Neural cell (in vitro differentiated cells): ENCODE results near the gene LGALS12. TPM values are rescaled to one million over a fixed set of nuclear protein-coding genes. Genes with fewer than 3 reads are reported as not detected.
"Not testable (repeated sequence)": the region's sequence is repeated elsewhere in the genome, so short reads cannot be mapped to it uniquely, and the experiment has no call there.

Experiments
- H2AFZ ChIP-seq: fragments of 200-600, 300-800 bp; sonication (generic), shearing (Covaris generic); 2 replicates; pipeline ENCODE4 v1.6.0; 2014; ENCODE audit warnings: low read depth, mild to moderate bottlenecking, antibody characterized with exemption, low read length, moderate library complexity
- H3F3A ChIP-seq: fragments of 200-600 bp; shearing (Covaris generic); 2 replicates; pipeline ENCODE4 v1.6.1; 2016; ENCODE audit warnings: mild to moderate bottlenecking, moderate library complexity, mixed read lengths, antibody characterized with exemption, low read length; ENCODE audit not compliant: insufficient read depth, poor library complexity, severe bottlenecking
- H3K27ac ChIP-seq: fragments of 200-600, 300-800 bp; sonication (generic), shearing (Covaris generic); 2 replicates; pipeline ENCODE4 v1.5.1; 2014; ENCODE audit warnings: mild to moderate bottlenecking, low read length, moderate library complexity
- H3K27me3 ChIP-seq: fragments of 300-800, 200-600 bp; sonication (generic), shearing (Covaris generic); 2 replicates; pipeline ENCODE4 v1.6.0; 2014; ENCODE audit warnings: mild to moderate bottlenecking, low read depth, low read length, moderate library complexity; ENCODE audit not compliant: insufficient read depth
- H3K36me3 ChIP-seq: fragments of 300-800, 200-600 bp; sonication (generic), shearing (Covaris generic); 2 replicates; pipeline ENCODE4 v1.5.1; 2014; ENCODE audit warnings: mild to moderate bottlenecking, antibody characterized with exemption, low read length, moderate library complexity; ENCODE audit not compliant: insufficient read depth
- H3K4me2 ChIP-seq: fragments of 300-800, 200-600 bp; sonication (generic), shearing (Covaris generic); 2 replicates; pipeline ENCODE4 v1.6.0; 2014; ENCODE audit warnings: mild to moderate bottlenecking, low read length
- H3K4me3 ChIP-seq: fragments of 300-800, 200-600 bp; sonication (generic), shearing (Covaris generic); 2 replicates; pipeline ENCODE4 v1.5.1; 2014; ENCODE audit warnings: mild to moderate bottlenecking, low read length, moderate library complexity
- H3K79me2 ChIP-seq: fragments of 200-600 bp; shearing (Covaris generic); replicated peaks from 2 replicates; pipeline ENCODE4 v1.6.0; 2014; ENCODE audit warnings: mild to moderate bottlenecking, low read length, moderate library complexity; ENCODE audit not compliant: insufficient read depth
- H3K9ac ChIP-seq: fragments of 300-800, 200-600 bp; sonication (generic), shearing (Covaris generic); 2 replicates; pipeline ENCODE4 v1.6.1; 2016; ENCODE audit warnings: mild to moderate bottlenecking, low read length, mixed read lengths
- H3K9me2 ChIP-seq: fragments of 200-600 bp; shearing (Covaris generic); 2 replicates; pipeline ENCODE4 v1.6.1; 2016; ENCODE audit warnings: mild to moderate bottlenecking, low read length, mixed read lengths; ENCODE audit not compliant: insufficient read depth
- H3K9me3 ChIP-seq: fragments of 200-600, 300-800 bp; sonication (generic), shearing (Covaris generic); 2 replicates; pipeline ENCODE4 v1.6.1; 2016; ENCODE audit warnings: mild to moderate bottlenecking, mixed run types, low read length, moderate library complexity, mixed read lengths
- H4K20me1 ChIP-seq: fragments of 200-600 bp; shearing (Covaris generic); 2 replicates; pipeline ENCODE4 v1.6.1; 2016; ENCODE audit warnings: mild to moderate bottlenecking, mixed run types; ENCODE audit not compliant: insufficient read depth
- CTCF ChIP-seq: fragments of 450-650 bp; IDR thresholded peaks from 2 replicates; pipeline ENCODE4 v1.5.1; 2014; ENCODE audit warnings: antibody characterized with exemption, mild to moderate bottlenecking, moderate library complexity; ENCODE audit not compliant: poor library complexity, severe bottlenecking
- EP300 ChIP-seq: fragments of 450-650 bp; conservative IDR thresholded peaks from 2 replicates; pipeline ENCODE4 v1.6.1; 2014; ENCODE audit warnings: antibody characterized with exemption, mild to moderate bottlenecking, moderate library complexity; ENCODE audit not compliant: poor library complexity, severe bottlenecking
- EZH2 ChIP-seq: fragments of 200-600, 300-800 bp; shearing (Covaris generic), sonication (generic); IDR thresholded peaks from 2 replicates; pipeline ENCODE4 v1.6.1; 2014; ENCODE audit warnings: antibody characterized with exemption, low read length, borderline replicate concordance, mild to moderate bottlenecking; ENCODE audit not compliant: insufficient read depth, poor library complexity, severe bottlenecking
- MXI1 ChIP-seq: fragments of 450-650 bp; conservative IDR thresholded peaks from 2 replicates; pipeline ENCODE4 v1.6.1; 2014; ENCODE audit warnings: antibody characterized with exemption, mild to moderate bottlenecking; ENCODE audit not compliant: poor library complexity, severe bottlenecking
- POLR2AphosphoS5 ChIP-seq: IDR thresholded peaks from 2 replicates; pipeline ENCODE4 v1.6.1; 2012
- RAD21 ChIP-seq: fragments of 450-650 bp; conservative IDR thresholded peaks from 2 replicates; pipeline ENCODE4 v1.6.1; 2014; ENCODE audit warnings: antibody characterized with exemption, mild to moderate bottlenecking, moderate library complexity
- SMC3 ChIP-seq: fragments of 450-650 bp; conservative IDR thresholded peaks from 2 replicates; pipeline ENCODE4 v1.6.1; 2014; ENCODE audit warnings: antibody characterized with exemption, mild to moderate bottlenecking, moderate library complexity; ENCODE audit not compliant: poor library complexity
- TAF1 ChIP-seq: IDR thresholded peaks from 2 replicates; pipeline ENCODE4 v1.6.1; 2012; ENCODE audit warnings: low read depth
- polyA plus RNA-seq: library from polyadenylated mRNA; depleted of rRNA; stranded (reverse); fragments of >200 nt; gene quantifications from 2 replicates; pipeline ENCODE4 v1.2.3, GENCODE V29; 2014
- TF ChIP-seq, protein P1 (sequence below): IDR thresholded peaks from 2 replicates; pipeline ENCODE4 v1.6.1; 2012; ENCODE audit warnings: borderline replicate concordance

Gene LGALS12
- polyA plus RNA-seq, 1 donor from 2014 or later: not detected

GRCh38 chr11:63523151-63523550, 17.3 kb downstream of the LGALS12 start:
- H3K27me3 ChIP-seq: no peaks in the 10 kb centered on the region
- no peaks in the 10 kb centered on the region for H3K79me2 ChIP-seq
- H3K4me2 ChIP-seq: no peak overlapping the region
- H3K36me3 ChIP-seq: no peaks in the 10 kb centered on the region
- no peak overlapping the region for H2AFZ ChIP-seq
- H3F3A ChIP-seq: no peaks in the 10 kb centered on the region
- H3K9ac ChIP-seq: no peak overlapping the region
- H3K4me3 ChIP-seq: no peak overlapping the region
- no peaks in the 10 kb centered on the region for H3K9me3 ChIP-seq
- H3K27ac ChIP-seq: no peak overlapping the region
- TF ChIP-seq POLR2AphosphoS5 (no peak), MXI1 (no peak), CTCF (no peak), EP300 (no peak), TAF1 (no peak), SMC3 (no peak), RAD21 (no peak), EZH2 (no peak)
- TF ChIP-seq, protein P1, sequence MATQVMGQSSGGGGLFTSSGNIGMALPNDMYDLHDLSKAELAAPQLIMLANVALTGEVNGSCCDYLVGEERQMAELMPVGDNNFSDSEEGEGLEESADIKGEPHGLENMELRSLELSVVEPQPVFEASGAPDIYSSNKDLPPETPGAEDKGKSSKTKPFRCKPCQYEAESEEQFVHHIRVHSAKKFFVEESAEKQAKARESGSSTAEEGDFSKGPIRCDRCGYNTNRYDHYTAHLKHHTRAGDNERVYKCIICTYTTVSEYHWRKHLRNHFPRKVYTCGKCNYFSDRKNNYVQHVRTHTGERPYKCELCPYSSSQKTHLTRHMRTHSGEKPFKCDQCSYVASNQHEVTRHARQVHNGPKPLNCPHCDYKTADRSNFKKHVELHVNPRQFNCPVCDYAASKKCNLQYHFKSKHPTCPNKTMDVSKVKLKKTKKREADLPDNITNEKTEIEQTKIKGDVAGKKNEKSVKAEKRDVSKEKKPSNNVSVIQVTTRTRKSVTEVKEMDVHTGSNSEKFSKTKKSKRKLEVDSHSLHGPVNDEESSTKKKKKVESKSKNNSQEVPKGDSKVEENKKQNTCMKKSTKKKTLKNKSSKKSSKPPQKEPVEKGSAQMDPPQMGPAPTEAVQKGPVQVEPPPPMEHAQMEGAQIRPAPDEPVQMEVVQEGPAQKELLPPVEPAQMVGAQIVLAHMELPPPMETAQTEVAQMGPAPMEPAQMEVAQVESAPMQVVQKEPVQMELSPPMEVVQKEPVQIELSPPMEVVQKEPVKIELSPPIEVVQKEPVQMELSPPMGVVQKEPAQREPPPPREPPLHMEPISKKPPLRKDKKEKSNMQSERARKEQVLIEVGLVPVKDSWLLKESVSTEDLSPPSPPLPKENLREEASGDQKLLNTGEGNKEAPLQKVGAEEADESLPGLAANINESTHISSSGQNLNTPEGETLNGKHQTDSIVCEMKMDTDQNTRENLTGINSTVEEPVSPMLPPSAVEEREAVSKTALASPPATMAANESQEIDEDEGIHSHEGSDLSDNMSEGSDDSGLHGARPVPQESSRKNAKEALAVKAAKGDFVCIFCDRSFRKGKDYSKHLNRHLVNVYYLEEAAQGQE: no peak
- H4K20me1 ChIP-seq: no peaks in the 10 kb centered on the region
- no peaks in the 10 kb centered on the region for H3K9me2 ChIP-seq

DNA sequence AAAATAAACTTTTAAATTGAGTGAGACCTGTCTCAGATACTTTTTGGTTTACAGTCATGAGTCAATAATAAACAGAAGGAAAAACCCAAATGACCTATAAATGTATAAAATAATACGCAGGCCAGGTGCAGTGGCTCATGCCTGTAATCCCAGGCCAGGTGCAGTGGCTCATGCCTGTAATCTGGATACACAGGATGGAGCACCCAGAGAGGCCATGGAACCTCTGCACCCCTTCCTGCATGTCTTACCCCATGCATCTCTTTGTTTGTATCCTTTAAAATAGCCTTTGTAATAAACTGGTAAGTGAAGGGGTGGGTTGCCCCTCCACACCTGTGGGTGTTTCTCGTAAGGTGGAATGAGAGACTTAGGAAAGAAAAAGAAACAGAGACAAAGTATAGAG, 21.8 kb downstream of the LGALS12 start:
- Histone ChIP-seq H3K27ac (no peak overlapping the region), H3K4me3 (no peak overlapping the region), H3F3A (no peaks in the 10 kb centered on the region), H3K27me3 (peaks cover 9% of the 10 kb centered on the region), H3K4me2 (no peak overlapping the region), H3K79me2 (no peaks in the 10 kb centered on the region), H2AFZ (no peak overlapping the region), H3K9me3 (no peaks in the 10 kb centered on the region), H3K9ac (no peak overlapping the region), H4K20me1 (no peaks in the 10 kb centered on the region), H3K36me3 (no peaks in the 10 kb centered on the region), H3K9me2 (no peaks in the 10 kb centered on the region)
- TF ChIP-seq POLR2AphosphoS5 (no peak), EP300 (no peak), RAD21 (no peak), TAF1 (no peak), SMC3 (no peak), CTCF (no peak), MXI1 (no peak)

DNA sequence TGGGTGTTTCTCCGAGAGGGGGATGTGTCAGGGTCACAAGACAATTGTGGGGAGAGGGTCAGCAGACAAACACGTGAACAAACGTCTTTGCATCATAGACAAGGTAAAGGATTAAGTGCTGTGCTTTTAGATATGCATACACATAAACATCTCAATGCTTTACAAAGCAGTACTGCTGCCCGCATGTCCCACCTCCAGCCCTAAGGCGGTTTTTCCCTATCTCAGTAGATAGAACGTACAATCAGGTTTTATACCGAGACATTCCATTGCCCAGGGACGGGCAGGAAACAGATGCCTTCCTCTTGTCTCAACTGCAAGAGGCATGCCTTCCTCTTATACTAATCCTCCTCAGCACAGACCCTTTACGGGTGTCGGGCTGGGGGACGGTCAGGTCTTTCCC, 22.3 kb downstream of the LGALS12 start:
- not testable (repeated sequence) for H3K27me3 ChIP-seq, H2AFZ ChIP-seq, H4K20me1 ChIP-seq, H3K4me3 ChIP-seq, H3F3A ChIP-seq, H3K9me2 ChIP-seq, H3K4me2 ChIP-seq, H3K79me2 ChIP-seq, H3K27ac ChIP-seq, H3K36me3 ChIP-seq, H3K9me3 ChIP-seq, H3K9ac ChIP-seq

GRCh38 chr11:63528729-63529278, 22.9 kb downstream of the LGALS12 start:
- H3K9me2 ChIP-seq, H3F3A ChIP-seq, H3K9ac ChIP-seq, H3K36me3 ChIP-seq, H3K79me2 ChIP-seq, H3K4me3 ChIP-seq, H3K27me3 ChIP-seq, H2AFZ ChIP-seq, H3K4me2 ChIP-seq, H4K20me1 ChIP-seq, H3K9me3 ChIP-seq, H3K27ac ChIP-seq: not testable (repeated sequence)
